Epithelial cell of esophagus (primary cell): ENCODE results near the gene SELENOF.
"Not testable (repeated sequence)": the region's sequence is repeated elsewhere in the genome, so short reads cannot be mapped to it uniquely, and the experiment has no call there.

Source experiments
- DNase-seq: peaks from one replicate; pipeline ENCODE4 v3.0.0; 2010; ENCODE audit warnings: low read depth
- H3K4me3 ChIP-seq: 2 replicates; pipeline ENCODE4 v1.5.1; 2011; ENCODE audit warnings: mild to moderate bottlenecking, low read length, control low read depth
- TF ChIP-seq, protein P1 (sequence below): IDR thresholded peaks from 2 replicates; pipeline ENCODE4 v1.5.1; 2011; ENCODE audit warnings: low read depth, mild to moderate bottlenecking, low read length, control low read depth, inconsistent platforms; ENCODE audit not compliant: insufficient read depth; ENCODE audit errors: missing control alignments

Gene SELENOF

DNA sequence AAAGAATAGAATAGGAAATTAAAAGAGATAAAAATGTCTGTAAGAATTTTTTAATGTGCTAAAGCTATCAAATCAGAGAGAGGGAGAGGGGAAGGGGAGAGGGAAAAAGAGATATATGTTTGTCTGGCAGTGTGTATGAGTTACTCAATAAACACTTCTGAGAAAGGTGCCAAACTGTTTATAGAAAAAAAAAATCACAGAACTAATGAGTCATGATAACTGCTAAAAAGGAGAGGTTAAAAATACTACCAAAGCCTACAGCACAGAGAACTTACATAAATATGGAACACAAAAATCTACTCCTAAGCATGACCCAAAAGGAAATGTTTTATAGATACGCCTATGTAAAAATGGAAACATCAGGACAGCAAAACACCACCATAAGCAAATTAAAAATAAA, 45.4 kb downstream of the SELENOF start:
- TF ChIP-seq, protein P1, sequence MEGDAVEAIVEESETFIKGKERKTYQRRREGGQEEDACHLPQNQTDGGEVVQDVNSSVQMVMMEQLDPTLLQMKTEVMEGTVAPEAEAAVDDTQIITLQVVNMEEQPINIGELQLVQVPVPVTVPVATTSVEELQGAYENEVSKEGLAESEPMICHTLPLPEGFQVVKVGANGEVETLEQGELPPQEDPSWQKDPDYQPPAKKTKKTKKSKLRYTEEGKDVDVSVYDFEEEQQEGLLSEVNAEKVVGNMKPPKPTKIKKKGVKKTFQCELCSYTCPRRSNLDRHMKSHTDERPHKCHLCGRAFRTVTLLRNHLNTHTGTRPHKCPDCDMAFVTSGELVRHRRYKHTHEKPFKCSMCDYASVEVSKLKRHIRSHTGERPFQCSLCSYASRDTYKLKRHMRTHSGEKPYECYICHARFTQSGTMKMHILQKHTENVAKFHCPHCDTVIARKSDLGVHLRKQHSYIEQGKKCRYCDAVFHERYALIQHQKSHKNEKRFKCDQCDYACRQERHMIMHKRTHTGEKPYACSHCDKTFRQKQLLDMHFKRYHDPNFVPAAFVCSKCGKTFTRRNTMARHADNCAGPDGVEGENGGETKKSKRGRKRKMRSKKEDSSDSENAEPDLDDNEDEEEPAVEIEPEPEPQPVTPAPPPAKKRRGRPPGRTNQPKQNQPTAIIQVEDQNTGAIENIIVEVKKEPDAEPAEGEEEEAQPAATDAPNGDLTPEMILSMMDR = no peak
- peak; percentile 25 for DNase-seq
- no peak overlapping the region for H3K4me3 ChIP-seq

DNA sequence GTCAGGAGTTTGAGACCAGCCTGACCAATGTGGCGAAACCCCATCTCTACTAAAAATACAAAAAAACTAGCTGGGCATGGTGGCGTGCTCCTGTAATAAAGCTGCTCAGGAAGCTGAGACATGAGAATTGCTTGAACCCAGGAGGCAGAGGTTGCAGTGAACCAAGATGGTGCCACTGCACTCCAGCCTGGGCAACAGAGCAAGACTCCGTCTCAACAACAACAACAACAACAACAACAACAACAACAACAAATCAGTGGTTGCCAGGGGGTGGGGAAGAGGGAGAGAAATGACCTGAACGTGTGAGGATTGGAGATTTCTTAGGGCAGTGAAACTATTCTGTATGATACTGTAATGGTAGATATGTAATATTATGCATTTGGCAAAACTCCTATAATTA, 46.6 kb downstream of the SELENOF start:
- not testable (repeated sequence) for H3K4me3 ChIP-seq, DNase-seq

DNA sequence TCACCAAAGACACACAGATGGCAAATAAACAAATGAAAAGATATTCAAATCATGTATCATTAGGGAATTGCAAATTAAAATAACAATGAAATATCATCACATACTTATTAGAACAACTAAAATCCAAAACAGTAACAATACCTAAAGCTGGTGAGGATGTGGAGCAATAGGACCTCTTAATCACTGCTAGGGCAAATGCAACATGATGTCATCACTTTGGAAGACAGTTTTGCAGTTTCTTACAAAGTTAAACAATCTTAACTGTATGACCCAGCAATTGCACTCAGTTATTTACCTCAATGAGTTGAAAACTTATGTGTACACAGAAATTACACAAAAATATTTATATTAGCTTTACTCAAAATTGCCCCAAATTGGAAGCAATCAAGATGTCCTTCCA, 47.3 kb downstream of the SELENOF start:
- peak; percentile 66 for DNase-seq
- no peak overlapping the region for H3K4me3 ChIP-seq
- TF ChIP-seq, protein P1 = no peak

DNA sequence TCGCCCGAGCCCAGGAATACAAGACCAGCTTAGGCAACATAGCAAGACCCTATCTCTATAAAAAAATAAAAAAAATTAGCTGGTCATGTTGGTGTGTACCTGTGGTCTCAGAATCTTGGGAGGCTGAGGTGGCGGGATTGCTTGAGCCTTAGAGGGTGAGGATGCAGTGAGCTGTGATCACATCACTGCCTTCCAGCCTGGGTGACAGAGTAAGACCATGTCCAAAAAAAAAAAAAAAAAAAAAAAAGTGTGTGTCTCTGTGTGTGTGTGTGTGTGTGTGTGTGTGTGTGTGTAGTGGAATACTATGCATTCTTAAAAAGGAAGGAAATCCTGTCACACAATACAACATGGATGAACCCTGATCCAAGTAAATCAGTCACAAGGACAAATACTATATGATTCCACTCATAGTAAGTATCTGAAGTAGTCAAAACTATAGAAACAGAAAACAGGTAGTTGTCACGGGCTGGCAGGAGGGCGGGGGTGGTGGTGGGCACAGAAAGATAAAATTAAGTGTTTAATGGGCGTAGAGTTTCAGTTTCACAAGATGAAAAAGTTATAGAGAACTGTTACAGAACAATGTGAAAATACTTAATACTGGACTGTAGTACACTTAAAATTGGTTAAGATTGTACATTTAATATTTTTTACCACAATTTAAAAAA, 47.8 kb downstream of the SELENOF start:
- no peak for DNase-seq
- H3K4me3 ChIP-seq = no peak overlapping the region
- TF ChIP-seq, protein P1 = no peak

DNA sequence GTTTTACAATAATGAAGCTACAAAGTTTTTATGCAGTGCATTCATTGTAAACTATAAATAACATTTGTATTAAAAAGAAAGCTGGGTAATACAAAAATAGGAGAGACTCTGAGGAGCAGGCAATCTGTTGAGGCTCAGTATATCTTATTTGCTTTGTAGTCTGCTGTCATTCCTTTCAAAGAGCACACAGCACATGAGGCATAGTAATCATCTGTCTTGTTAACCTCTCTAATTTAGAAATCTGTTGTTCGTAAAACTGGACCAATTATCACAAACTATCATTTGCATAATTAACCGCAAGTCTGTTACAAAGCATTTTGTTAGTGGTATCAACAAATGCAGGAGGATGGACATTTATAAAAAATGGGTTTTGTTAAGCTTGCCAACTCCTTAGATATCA, 51.0 kb downstream of the SELENOF start:
- H3K4me3 ChIP-seq = no peak overlapping the region
- TF ChIP-seq, protein P1 = no peak
- no peak for DNase-seq

DNA sequence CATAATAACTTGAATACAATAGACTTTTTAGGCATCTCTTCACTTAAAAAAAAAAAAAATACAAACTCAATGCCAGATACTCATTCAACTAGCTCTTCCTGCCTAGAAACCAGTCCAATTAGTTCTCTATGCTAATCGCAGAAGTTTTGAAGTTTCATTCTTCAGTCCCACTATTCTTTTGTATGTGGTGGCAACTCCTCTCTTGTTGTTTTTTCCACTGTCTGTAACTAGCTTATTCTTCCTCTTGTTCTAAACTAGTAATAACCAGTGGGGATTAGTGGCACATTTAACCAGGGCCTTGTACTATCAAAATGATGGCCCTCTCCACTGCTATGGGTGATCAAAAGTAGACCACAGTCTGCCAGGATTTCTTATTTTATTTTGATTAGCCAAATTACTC, 52.5 kb downstream of the SELENOF start:
- no peak for DNase-seq
- no peak overlapping the region for H3K4me3 ChIP-seq
- TF ChIP-seq, protein P1 = no peak

DNA sequence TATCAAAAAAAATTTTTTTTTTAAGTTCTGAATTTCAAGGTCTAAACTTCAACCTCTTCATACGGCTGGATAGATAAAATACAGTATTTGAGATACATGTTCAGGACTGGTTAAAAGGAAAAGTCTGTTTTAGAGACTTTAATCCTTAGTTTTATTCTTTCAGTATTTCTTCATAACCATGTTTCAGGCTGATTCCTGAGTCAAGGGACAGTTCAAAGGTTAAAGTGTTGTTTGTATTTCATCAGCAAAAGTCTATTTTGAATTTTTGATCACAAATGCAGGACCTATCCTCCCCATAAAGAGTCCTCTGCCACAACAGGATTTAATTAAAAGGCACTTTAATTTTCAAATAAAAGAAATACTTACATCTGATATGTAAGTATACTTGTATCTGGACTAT, 53.5 kb downstream of the SELENOF start:
- H3K4me3 ChIP-seq = no peak overlapping the region
- TF ChIP-seq, protein P1 = no peak
- no peak for DNase-seq
